Neural progenitor cell (in vitro differentiated cells): ENCODE data around the gene TGM4. TPM values are rescaled to one million over a fixed set of nuclear protein-coding genes. Genes with fewer than 3 reads are reported as not detected.

ENCODE experiments used
- DNase-seq: peaks from one replicate; pipeline ENCODE4 v3.0.0-alpha.2; 2016; ENCODE audit warnings: low spot score
- H2AFZ ChIP-seq: fragments of 200-600 bp; sonication (generic); replicated peaks from 2 replicates; pipeline ENCODE4 v1.6.1; 2016; ENCODE audit warnings: antibody characterized with exemption
- H3F3A ChIP-seq: fragments of 200-600 bp; sonication (generic); 2 replicates; pipeline ENCODE4 v1.6.1; 2016; ENCODE audit warnings: antibody characterized with exemption, low read depth
- H3K27ac ChIP-seq: fragments of 200-600 bp; sonication (generic); 2 replicates; pipeline ENCODE4 v1.5.1; 2016; ENCODE audit warnings: mild to moderate bottlenecking
- H3K27me3 ChIP-seq: fragments of 200-600 bp; sonication (generic); 2 replicates; pipeline ENCODE4 v1.6.1; 2016; ENCODE audit warnings: mild to moderate bottlenecking, moderate library complexity
- H3K36me3 ChIP-seq: fragments of 200-600 bp; sonication (generic); 2 replicates; pipeline ENCODE4 v1.5.1; 2016
- H3K4me1 ChIP-seq: fragments of 200-600 bp; sonication (generic); 2 replicates; pipeline ENCODE4 v1.6.1; 2016; ENCODE audit warnings: mixed run types
- H3K4me2 ChIP-seq: fragments of 200-600 bp; sonication (generic); 2 replicates; pipeline ENCODE4 v1.6.1; 2016
- H3K4me3 ChIP-seq: fragments of 200-600 bp; sonication (generic); 2 replicates; pipeline ENCODE4 v1.5.1; 2016
- H3K79me2 ChIP-seq: fragments of 200-600 bp; sonication (generic); 2 replicates; pipeline ENCODE4 v1.6.1; 2016; ENCODE audit warnings: low read depth
- H3K9ac ChIP-seq: fragments of 200-600 bp; sonication (generic); 2 replicates; pipeline ENCODE4 v1.6.1; 2016
- H3K9me3 ChIP-seq: fragments of 200-600 bp; sonication (generic); 2 replicates; pipeline ENCODE4 v1.5.1; 2016; ENCODE audit warnings: low read depth
- H4K20me1 ChIP-seq: fragments of 200-600 bp; sonication (generic); 2 replicates; pipeline ENCODE4 v1.6.1; 2016; ENCODE audit warnings: low read depth
- H3K27ac Mint-ChIP-seq: 3 replicates; pipeline ENCODE4 v1.8.0; 2021; ENCODE audit warnings: mixed read lengths
- H3K27me3 Mint-ChIP-seq: 2 replicates; pipeline ENCODE4 v1.8.0; 2022; ENCODE audit warnings: low read depth, mild to moderate bottlenecking, inconsistent platforms, moderate library complexity, mixed read lengths; ENCODE audit not compliant: insufficient read depth
- H3K36me3 Mint-ChIP-seq: 3 replicates; pipeline ENCODE4 v1.8.0; 2021; ENCODE audit warnings: mixed read lengths
- H3K4me1 Mint-ChIP-seq: 3 replicates; pipeline ENCODE4 v1.8.0; 2021; ENCODE audit warnings: mixed read lengths
- H3K4me3 Mint-ChIP-seq: 3 replicates; pipeline ENCODE4 v1.8.0; 2021; ENCODE audit warnings: mild to moderate bottlenecking, moderate library complexity, mixed read lengths
- H3K9me3 Mint-ChIP-seq: 3 replicates; pipeline ENCODE4 v1.8.0; 2020; ENCODE audit warnings: mixed read lengths
- EZH2 ChIP-seq: fragments of 200-600 bp; sonication (generic); IDR thresholded peaks from 2 replicates; pipeline ENCODE4 v1.6.1; 2017; ENCODE audit warnings: antibody characterized with exemption, mild to moderate bottlenecking, moderate library complexity
- EZH2phosphoT487 ChIP-seq: fragments of 200-600 bp; sonication (generic); IDR thresholded peaks from 2 replicates; pipeline ENCODE4 v1.6.1; 2017; ENCODE audit warnings: antibody characterized with exemption
- total RNA-seq: library from RNA; depleted of rRNA; stranded (reverse); fragments of >200 nt; gene quantifications from 2 replicates; pipeline ENCODE4 v1.2.3, GENCODE V29; 2015; ENCODE audit warnings: low replicate concordance
- TF ChIP-seq, protein P1 (sequence below): fragments of 200-600 bp; sonication (generic); IDR thresholded peaks from 2 replicates; pipeline ENCODE4 v1.5.1; 2017; ENCODE audit warnings: antibody characterized with exemption, mild to moderate bottlenecking

The TGM4 gene
- total RNA-seq, 1 donor from 2014 or later = 0.04 TPM

DNA sequence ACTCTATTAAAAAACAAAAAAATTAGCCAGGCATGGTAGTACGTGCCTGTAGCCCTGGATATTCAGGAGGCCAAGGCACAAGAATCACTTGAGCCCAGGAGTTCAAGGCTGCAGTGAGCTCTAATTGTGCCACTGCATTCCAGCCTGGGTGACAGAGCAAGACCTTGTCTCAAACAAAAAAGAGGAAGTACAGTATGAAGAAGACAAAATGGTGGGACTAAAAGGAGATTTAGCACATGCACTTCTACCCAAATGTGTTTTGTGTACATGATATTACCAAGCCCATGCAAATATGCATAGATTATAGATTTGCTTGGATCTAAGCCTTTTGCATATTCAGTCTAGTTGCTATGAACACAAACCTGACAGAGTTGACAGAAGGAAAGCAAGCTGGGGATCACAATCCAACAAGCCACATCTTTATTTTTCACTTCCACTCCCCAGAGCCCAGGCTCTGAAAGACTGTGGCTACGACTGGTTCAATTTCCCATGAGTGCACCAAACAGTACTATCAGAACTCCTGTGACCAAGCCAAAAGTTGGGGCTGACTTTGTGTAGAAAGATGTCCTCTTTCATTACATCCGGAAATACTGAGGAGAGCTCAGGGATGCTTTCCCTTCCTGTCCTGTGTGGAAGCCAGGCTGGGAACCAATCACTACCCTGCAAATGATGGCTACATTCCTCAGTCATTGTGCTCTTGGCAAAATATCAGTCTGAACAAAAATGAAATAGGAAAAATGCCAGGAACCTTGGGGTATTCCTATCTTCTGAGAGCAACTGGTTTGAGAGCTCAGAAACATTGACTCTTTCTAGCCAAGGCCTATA is 49.4 kb downstream of the TGM4 start:
- Histone ChIP-seq H3K4me1 (no peaks in the 10 kb centered on the region), H3K27me3 (no peaks in the 10 kb centered on the region), H3K36me3 (no peaks in the 10 kb centered on the region), H3K4me2 (no peak overlapping the region), H3K4me3 (no peak overlapping the region), H3K9ac (no peak overlapping the region), H4K20me1 (no peaks in the 10 kb centered on the region), H3K27ac (no peak overlapping the region), H2AFZ (no peak overlapping the region), H3F3A (no peaks in the 10 kb centered on the region), H3K79me2 (no peaks in the 10 kb centered on the region), H3K9me3 (no peaks in the 10 kb centered on the region)
- H3K36me3 Mint-ChIP-seq = peaks cover 15% of the 10 kb centered on the region
- DNase-seq = no peak
- H3K27ac Mint-ChIP-seq = no peak overlapping the region
- peaks cover 2% of the 10 kb centered on the region for H3K27me3 Mint-ChIP-seq
- TF ChIP-seq EZH2 (no peak), EZH2phosphoT487 (no peak)
- TF ChIP-seq, protein P1, sequence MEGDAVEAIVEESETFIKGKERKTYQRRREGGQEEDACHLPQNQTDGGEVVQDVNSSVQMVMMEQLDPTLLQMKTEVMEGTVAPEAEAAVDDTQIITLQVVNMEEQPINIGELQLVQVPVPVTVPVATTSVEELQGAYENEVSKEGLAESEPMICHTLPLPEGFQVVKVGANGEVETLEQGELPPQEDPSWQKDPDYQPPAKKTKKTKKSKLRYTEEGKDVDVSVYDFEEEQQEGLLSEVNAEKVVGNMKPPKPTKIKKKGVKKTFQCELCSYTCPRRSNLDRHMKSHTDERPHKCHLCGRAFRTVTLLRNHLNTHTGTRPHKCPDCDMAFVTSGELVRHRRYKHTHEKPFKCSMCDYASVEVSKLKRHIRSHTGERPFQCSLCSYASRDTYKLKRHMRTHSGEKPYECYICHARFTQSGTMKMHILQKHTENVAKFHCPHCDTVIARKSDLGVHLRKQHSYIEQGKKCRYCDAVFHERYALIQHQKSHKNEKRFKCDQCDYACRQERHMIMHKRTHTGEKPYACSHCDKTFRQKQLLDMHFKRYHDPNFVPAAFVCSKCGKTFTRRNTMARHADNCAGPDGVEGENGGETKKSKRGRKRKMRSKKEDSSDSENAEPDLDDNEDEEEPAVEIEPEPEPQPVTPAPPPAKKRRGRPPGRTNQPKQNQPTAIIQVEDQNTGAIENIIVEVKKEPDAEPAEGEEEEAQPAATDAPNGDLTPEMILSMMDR = no peak
- H3K4me3 Mint-ChIP-seq = no peak overlapping the region
- H3K4me1 Mint-ChIP-seq = no peaks in the 10 kb centered on the region
- no peaks in the 10 kb centered on the region for H3K9me3 Mint-ChIP-seq

DNA sequence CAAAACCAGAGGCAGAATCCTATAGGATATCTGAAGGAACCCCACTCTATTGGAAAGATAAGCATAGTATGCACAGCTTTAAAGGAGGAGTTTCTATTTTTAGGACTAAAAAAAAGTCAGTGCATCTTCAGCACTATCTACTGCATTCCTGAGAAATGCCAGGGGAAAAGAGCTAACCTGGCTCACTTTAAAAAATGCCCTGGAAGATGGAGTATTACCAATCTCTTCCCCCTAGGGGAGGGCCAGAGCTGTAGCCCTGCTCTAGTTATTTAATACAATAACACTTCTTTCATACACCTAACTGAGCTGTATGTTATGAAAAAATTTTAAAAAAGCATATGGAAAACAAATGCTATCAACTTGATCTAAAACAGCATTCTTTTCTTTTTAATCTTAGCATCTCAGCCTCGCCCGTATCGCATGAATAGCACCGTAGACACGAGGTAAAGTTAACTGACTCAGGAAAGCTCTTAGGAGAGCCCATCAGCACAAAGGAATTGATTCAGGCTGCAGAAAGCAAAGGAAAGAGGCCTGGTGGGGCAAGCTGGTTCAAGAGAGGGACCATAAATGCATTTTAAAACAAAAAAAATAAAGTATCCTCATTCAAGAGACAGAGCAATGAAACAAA is 50.2 kb downstream of the TGM4 start:
- H3K4me3 ChIP-seq = no peak overlapping the region
- TF ChIP-seq EZH2phosphoT487 = no peak
- no peak for TF ChIP-seq EZH2
- TF ChIP-seq, protein P1 = no peak
- H3K4me1 Mint-ChIP-seq = no peaks in the 10 kb centered on the region
- H3K27me3 Mint-ChIP-seq = peaks cover 2% of the 10 kb centered on the region
- no peaks in the 10 kb centered on the region for H3K9me3 Mint-ChIP-seq
- no peak overlapping the region for H3K4me2 ChIP-seq
- H3K36me3 ChIP-seq = no peaks in the 10 kb centered on the region
- DNase-seq = no peak
- H3K9me3 ChIP-seq = no peaks in the 10 kb centered on the region
- H3K79me2 ChIP-seq = no peaks in the 10 kb centered on the region
- no peaks in the 10 kb centered on the region for H3K27me3 ChIP-seq
- H3F3A ChIP-seq = no peaks in the 10 kb centered on the region
- no peaks in the 10 kb centered on the region for H3K4me1 ChIP-seq
- H3K36me3 Mint-ChIP-seq = peaks cover 17% of the 10 kb centered on the region
- H3K27ac ChIP-seq = no peak overlapping the region
- H2AFZ ChIP-seq = no peak overlapping the region
- peak overlapping the region; percentile 20 for H3K9ac ChIP-seq
- no peak overlapping the region for H3K4me3 Mint-ChIP-seq
- no peak overlapping the region for H3K27ac Mint-ChIP-seq
- H4K20me1 ChIP-seq = no peaks in the 10 kb centered on the region

DNA sequence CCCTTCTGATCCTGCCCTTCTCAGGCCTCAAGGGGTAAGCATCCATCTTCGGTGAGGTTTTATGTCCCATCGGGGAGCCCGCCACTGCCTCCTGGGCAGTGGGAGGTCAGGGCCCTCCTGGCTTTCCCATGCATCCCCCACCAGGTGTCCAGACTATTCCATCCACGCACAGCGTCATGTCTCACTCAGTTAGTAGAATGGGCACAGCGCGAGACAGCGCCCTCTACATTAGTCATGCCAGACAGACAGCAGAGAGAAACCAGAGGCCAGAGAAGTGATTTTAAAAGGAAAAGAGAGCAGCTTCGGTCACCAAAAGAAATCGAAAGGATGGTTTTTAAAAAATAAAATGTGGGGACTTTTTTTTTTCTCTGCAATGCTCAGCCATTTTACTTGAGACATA is 51.8 kb downstream of the TGM4 start:
- Histone ChIP-seq H3K9me3 (no peaks in the 10 kb centered on the region), H3K4me1 (peaks cover 1% of the 10 kb centered on the region), H3K79me2 (no peaks in the 10 kb centered on the region), H3K4me2 (no peak overlapping the region), H2AFZ (no peak overlapping the region), H3K27ac (no peak overlapping the region), H3K9ac (no peak overlapping the region), H4K20me1 (no peaks in the 10 kb centered on the region), H3K4me3 (no peak overlapping the region), H3K27me3 (no peaks in the 10 kb centered on the region), H3K36me3 (no peaks in the 10 kb centered on the region), H3F3A (no peaks in the 10 kb centered on the region)
- Mint-ChIP-seq H3K27me3 (peaks cover 2% of the 10 kb centered on the region), H3K4me1 (no peaks in the 10 kb centered on the region), H3K4me3 (no peak overlapping the region), H3K27ac (no peak overlapping the region), H3K9me3 (no peaks in the 10 kb centered on the region), H3K36me3 (peaks cover 19% of the 10 kb centered on the region)
- TF ChIP-seq EZH2phosphoT487 = no peak
- TF ChIP-seq EZH2 = no peak
- TF ChIP-seq, protein P1 = peak; percentile 46
- DNase-seq = peak; percentile 28
